GM21447 (cell line): Measurements from ENCODE around the gene NEMP2.
"Not testable (repeated sequence)": the region's sequence is repeated elsewhere in the genome, so short reads cannot be mapped to it uniquely, and the experiment has no call there.

Source experiments
- ATAC-seq: cut with Tn5 transposase; IDR thresholded peaks from one replicate; pipeline ENCODE4 v1.9.1; 2021; ENCODE audit not compliant: unreplicated experiment

The NEMP2 gene

DNA sequence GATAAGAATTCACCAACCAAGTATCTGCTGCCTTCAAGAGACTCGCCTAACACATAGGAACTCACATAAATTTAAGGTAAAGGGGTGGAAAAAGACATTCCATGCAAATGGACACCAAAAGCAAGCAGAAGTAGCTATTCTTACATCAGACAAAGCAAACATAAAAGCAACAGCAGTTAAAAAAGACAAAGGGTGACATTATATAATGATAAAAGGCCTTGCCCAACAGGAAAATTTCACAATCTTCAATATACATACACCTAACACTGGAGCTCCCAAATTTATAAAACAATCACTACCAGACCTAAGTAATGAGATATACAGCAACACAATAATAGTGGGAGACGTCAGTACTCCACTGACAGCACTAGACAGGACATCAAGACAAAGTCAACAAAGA lies 41.4 kb downstream of the NEMP2 start:
- ATAC-seq, result no peak

DNA sequence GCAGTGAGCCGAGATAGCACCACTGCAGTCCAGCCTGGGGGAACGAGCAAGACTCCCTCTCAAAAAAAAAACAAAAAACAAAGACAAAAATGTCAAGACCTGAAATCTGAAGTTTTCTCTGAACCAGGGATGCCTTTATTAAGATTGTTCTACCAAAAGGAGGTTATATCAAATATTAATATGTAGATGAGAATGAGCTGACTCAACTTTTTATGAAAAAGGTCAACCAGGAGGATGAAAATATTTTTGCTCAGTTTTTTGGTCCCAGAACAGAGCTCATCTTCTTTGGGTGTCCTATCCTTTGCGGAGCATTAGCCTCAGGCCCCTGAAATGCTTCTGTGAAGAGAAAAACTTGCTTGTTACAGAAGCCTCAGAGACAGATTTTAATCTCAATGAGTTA lies 44.0 kb downstream of the NEMP2 start:
- no peak for ATAC-seq

GRCh38 chr2:190489475-190489874 lies 45.0 kb downstream of the NEMP2 start:
- no peak for ATAC-seq

DNA sequence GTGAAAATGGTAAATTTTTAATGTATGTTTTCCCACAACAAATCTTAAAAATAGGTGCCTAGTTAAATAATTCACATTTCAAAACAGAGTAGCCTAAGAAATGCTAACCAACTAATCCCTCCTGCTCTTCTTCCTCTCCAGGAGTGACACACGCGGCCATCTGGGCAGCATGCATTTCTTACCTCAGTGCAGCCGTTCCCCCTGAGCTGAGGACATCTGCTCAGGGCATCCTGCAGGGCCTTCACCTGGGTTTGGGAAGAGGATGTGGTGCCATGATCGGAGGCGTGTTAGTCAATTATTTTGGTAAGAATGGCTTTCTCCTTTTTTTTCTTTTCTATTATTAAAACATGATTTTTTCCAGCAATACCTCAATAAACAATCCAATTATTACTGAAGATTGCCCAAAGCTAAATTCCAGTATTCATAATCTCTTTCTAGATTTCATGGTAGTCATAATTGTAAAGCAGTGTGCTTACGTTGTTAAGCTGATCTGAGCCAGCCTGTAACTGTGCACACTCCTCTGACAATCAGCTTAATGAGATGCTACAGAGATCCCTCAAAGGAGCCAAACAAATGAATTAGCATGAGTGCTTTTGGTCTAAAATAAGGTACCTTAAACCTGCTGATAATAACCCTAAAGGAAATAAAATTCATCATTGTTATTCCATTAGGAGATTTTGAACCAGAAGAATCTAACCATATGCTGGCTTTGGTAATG lies 45.8 kb downstream of the NEMP2 start:
- ATAC-seq, result no peak

GRCh38 chr2:190486037-190486623 lies 48.4 kb downstream of the NEMP2 start:
- ATAC-seq, result no peak

- ATAC-seq, result no peak
These were observed 52.1 kb downstream of the NEMP2 start for GRCh38 chr2:190482451-190482850.

GRCh38 chr2:190481339-190481738 lies 53.2 kb downstream of the NEMP2 start:
- ATAC-seq, result no peak

GRCh38 chr2:190478572-190479195 lies 55.8 kb downstream of the NEMP2 start:
- ATAC-seq, result no peak

- no peak for ATAC-seq
These were observed 56.7 kb downstream of the NEMP2 start for GRCh38 chr2:190477661-190478454.

DNA sequence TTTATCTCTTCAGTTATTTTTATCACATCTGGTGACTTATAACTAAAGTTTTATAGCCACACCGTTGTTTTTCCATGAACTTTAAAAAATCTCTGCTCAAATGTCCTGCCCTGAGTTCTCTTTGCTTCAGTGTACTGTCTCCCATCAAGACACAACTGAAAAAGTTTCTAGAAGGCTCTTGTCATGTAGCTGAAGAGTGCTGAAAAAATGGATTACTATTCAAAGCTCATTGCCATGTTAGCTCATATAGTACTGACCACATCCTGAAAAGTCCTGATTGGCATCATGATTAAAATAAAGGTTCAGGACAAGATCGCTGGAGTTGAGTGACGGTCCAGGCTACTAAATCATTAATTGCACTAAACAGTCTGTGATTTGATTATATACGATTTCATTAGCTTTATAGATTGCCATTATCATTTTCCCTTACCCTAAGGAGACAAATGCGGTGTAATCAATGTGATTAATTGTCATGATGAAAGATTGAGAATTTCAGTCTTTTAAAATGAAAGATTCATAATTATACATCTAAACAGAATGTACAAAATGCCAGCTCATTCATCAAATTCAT lies 64.2 kb downstream of the NEMP2 start:
- ATAC-seq, result no peak

DNA sequence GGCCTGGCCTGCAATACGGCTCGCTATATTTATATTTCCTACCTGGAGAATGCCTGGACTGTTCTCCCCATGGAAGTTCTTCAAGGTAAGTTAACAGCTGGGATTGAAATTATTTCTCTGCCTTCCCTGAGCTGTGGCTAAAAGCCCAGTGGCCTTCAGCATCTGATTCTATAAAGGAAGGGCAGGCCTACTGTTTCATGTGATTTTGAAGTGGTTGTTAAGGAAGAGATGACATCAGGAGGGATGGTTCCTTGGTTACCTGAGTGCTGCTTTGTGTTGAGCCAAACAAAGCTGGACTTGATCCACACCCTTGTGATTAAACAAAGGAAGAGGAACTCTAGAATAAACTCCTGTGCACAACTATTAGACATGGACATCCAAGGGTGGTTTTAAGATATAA lies 64.8 kb downstream of the NEMP2 start:
- ATAC-seq, result no peak

GRCh38 chr2:190468814-190469569 lies 65.5 kb downstream of the NEMP2 start:
- ATAC-seq, result peak; percentile 56

- ATAC-seq, result not testable (repeated sequence)
These were observed 66.2 kb downstream of the NEMP2 start for GRCh38 chr2:190468354-190468753.

- ATAC-seq, result peak; percentile 32
These were observed 66.9 kb downstream of the NEMP2 start for GRCh38 chr2:190467575-190468083.

GRCh38 chr2:190466819-190467446 lies 67.6 kb downstream of the NEMP2 start:
- no peak for ATAC-seq

DNA sequence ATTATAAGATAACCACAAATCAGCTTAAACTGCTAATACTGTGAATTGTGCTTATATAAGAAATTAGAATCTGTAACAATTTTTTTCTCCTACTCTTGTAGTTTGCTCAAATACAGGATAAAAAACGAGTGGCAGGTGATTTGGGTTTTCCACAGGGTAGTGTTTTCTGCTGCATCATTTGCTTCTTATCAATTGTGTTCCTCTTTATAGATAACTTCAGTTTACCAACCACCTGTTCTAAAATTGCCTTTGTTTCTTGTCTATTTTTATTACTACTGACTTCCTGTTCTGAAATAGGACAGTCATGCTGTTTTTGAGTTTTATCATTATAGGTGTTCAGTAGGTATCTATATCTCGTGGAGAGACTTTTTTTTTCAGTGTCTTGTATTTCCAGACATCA lies 69.5 kb downstream of the NEMP2 start:
- ATAC-seq, result peak; percentile 53

DNA sequence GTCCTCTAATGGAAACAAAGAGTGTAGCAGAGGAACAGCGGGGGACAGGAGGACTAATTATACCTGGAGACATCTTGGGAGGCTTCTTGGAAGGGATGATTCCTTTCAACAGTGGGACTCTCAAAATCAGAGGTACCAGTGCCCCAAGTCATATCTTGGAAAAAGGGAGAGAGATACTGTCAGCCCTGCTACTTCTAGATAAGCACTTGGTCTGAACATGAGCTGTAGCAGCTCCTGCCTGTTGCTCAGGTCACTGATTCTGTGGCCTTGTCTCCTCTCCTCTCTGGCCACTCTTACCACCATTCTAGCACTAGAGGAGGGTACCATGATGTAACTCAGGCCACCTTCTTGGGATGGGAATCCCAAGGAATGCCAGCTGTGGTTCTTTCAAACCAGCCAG lies 71.9 kb downstream of the NEMP2 start:
- ATAC-seq, result no peak

- ATAC-seq, result no peak
These were observed 72.3 kb downstream of the NEMP2 start for GRCh38 chr2:190462181-190462580.

- no peak for ATAC-seq
These were observed 74.0 kb downstream of the NEMP2 start for GRCh38 chr2:190460487-190460886.

GRCh38 chr2:190459881-190460280 lies 74.6 kb downstream of the NEMP2 start:
- no peak for ATAC-seq
